Activated CD4-positive, alpha-beta T cell treated with anti-CD3 and anti-CD28 coated beads for 1 hour (primary cell): ENCODE measurements around the gene KCTD1.
A peak's percentile ranks its signal among the peaks of the same experiment; 100 is the strongest.

Source experiments
- DNase-seq: peaks from one replicate; pipeline ENCODE4 v3.0.0-alpha.2; 2020

The KCTD1 gene

DNA sequence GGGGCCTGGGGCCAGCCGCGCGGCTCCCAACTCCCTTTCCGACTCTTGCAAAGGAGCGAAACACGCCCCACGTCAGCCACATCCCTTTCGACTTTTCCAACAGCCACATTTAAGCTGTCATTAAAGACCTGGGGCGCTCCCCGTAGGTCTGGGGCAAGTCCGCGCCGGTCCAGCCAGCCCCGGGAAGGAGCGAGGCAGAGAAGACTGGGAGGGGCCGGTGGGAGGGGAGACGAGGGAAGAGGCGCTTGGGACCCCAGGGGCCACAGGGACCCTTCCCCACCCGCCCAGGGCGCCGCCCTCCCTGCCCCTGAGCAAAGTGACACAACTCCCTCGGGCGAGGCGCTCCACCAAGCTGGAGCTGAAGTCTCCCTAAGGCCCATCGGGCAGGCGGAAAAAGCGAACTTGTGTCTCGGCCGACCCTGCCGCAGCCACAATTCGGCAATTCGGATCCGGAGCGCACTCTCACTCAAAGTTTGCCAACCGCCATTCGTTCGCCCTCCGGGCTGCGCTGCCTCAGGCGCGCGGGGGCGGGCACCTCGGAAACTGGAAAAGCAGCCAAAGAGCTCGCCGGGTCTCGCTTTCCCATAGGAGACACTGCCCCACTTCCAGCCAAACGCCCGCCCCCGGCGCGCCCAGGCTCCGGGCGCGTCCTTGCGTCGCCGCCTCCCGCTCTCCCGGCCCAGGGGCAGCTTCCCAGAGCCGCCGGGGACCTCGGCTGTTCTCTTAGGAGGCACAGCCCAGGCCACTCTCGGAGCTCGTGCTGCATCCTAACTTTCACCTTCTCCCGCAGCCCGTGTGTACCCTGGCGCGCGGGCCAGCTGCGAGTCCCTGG is 1.1 kb upstream of the KCTD1 start:
- DNase-seq, result no peak

DNA sequence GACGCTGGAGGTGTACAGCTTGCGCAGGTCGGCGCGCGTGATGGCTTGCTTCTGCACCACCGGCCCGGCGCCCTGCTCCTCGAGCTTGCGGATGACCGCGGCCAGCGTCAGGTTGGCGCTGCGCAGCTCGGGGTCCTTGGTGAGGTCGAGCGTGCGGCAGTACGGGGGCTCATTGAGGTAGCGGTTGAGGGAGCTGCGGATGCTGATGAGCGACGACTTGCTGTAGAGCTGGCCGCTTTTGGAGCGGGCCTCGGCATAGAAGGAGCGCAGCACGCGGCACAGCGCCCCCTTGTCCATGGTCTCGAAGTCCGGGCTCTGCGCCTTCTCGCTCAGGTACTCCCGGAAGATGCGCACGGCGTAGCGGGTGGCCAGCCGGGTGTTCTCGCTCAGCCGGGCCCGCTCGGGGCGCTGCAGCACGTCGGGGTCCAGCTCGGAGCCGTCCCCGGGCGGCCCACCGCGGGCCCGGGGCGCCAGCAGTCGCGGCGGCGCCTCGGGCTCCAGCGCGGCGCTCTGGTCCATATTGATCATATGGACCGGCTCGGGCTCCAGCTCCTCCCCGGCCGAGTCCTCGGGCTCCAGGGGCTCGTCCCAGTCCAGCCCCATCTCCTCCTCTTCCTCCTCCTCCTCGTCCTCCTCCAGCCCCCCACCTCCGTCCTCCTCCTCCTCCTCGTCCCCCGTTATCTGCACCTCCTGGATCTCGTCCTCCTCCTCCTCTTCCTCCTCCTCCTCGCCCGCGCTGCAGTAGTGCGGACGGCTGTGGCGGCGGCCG is 523 bp downstream of the KCTD1 start:
- DNase-seq, result peak; percentile 32

DNA sequence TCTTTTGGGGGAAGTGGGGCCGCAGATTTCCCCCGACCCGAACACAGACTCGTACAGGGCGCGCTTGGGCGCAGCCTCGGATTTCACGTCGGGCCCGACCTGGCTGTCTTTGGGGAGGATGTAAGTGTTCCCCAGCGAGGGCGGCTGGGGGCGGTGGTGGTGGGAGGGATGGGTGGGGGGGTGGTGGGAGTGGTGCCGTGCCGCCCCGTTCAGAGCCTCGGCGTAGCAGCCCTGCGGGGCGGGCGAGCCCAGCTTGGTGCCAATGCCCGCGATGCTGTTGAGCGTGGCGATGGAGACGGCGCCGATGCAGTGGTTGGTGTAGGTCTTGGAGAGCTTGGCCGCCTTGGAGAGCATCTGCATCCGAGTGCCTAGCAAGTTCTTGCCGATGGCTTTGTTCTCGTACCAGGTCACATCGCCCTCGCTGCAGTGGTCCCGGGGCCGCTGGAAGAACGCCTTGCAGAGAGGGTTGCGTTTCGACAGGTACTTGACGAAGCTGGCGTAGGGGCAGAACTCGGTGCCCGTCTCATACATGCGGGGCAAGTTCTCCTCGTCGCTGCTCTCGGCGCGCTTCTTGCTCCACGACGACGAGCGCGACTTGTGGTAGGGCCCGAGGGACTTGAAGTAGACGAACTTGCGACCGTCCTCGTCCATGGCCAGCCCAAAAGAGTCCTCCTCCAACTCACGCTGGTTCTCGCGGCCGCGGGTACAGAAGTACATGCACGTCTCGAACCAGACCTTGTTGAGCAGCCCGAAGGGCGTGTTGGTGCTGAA is 1.3 kb downstream of the KCTD1 start:
- no peak for DNase-seq

DNA sequence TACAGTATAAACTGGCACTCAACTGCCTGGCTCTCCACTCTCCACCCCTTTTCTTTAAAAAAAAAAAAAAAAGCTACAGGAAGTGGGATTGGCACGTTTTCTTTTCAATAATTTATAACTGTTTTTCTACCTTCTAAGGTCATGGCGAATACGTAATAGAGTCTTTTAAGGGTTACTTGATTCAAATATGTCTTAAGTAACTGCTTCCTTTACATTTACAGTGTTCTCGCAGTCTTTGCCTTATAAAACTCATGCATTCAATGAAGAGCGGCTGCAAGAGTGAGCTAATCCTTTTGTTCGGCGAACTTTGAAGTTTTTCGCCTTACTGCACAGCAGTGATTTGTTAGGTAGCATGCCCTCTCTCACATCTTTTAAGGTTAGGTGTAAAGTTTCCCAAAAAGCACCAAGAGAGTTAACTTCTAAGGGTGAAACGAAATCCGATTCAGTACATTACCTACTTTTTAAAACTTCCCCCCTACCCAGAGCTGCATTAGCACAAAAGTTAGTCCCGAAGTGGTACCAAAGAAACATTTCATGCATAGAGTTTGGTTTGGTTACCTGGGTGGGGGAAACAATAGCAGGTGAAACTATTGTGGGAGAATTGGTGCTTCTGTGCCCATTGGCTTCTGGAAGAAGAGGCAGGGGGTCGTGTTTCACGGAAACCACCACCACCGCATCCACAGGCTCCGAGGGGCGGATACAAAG is 2.0 kb downstream of the KCTD1 start:
- DNase-seq, result no peak

DNA sequence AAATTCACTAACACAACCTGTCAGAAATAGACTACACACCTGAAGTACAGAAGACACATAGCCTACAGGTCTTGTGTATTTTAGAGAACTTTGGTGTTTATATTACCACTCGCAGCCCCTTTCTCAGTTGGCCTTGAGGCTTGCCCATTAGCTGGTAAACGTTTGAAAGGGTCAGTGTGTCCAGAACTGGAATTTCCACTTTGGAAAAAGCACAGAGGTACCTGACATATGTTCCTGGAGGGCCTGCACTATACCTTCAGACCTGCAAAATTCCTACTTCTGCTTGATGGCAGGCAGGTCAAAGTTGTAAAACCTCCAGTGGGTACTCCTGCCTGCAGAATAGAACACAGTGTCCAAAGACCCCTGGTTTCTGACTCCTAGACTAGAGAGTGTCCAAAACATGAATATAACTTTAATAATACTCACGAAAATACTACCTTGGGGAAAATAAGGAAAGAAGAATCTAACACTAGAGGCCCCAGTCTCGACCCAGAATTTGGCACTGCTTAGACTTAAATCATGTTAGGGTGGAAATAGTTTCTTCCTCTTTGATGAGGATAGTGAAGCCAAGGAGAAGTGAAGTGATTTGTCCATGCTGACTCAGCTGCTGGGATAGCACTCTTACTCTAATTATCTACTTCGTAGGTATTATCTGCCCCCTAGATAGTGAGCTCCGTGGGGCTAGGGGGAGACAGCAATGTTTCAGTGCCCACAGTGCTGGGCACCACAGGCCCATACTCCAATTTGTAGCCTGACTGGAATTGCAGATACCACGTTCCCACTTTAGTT is 2.8 kb downstream of the KCTD1 start:
- no peak for DNase-seq

DNA sequence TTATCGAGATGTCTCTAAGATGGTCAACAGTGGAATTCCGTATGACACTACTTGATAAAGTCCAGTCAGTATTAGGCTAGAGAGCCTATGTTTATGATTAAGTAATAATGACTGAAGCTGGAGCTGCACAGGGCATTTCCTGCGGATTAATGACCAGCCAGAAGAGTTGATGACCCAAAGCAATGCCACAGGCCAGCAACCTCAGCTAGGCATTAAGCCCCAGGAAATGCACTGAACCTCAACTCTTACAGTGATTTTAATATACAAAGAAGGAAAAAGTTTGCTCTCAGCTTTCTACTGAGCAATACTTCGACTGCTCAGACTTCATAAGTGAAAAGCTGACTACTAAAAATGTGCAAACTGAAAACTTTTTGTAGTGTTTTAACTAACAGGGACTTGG is 3.9 kb downstream of the KCTD1 start:
- DNase-seq, result no peak

DNA sequence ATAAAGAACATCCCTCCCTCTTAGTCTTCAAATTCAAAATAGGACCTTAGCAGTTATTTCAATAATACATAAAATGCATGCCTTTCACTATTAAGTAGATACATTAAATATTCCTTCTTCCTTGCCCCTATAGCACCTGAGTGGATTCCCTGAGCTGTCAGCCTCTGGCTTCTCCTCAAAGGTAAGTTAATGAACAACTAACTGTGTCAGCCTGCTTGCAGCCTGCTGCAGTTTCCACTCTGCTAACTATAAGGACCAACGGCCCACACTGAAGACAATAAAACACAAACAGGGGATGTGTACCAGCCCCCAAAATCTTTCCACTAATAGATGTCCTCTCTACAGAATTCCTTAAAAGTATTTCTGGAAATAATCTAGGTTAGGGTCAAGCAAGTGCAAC is 5.0 kb downstream of the KCTD1 start:
- no peak for DNase-seq

DNA sequence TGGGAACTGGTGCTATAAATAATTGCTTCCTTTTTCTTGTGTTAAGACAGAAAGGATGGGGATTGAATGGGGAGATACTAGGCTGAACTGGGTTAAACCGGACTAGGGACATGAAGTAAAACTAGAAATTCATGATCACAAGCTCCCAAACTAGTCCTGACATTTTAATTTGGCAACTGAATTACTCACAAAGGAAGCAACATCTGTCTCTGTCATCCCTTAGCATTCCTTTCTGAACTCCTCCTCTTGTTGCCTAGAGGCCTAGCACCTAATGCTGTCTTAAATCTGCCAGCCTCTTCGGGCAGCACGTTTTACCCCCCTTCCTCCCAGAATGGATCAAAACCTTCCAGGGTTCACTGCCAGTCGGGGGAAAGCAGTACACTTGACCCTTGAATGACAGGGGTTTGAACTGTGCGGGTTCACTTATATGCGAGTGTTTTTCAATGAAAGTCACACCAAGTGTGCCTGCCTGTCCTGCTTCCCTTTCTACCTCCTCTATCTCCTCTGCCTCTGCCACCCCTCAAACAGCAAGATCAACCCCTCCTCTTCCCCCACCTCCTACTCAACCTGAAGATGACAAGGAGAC is 8.2 kb downstream of the KCTD1 start:
- DNase-seq, result no peak

DNA sequence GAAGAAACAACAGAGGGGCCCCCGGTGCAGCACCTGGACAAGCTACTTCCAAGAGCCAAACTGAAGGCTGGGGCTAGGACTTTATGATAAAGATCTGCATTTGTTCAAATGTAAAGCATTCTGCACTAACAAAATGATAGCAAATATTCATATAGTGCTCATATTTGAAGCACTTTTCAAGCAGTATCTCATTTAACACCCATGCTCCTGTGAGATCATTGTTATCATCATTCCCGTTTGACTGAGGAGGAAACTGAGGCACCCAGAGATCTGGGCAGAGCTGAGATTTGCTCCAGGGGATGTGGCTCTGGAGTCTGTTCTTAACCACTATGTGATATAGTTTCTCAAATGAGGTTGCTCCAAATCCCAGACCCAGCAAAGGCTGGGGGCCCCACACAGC is 9.8 kb downstream of the KCTD1 start:
- DNase-seq, result no peak

DNA sequence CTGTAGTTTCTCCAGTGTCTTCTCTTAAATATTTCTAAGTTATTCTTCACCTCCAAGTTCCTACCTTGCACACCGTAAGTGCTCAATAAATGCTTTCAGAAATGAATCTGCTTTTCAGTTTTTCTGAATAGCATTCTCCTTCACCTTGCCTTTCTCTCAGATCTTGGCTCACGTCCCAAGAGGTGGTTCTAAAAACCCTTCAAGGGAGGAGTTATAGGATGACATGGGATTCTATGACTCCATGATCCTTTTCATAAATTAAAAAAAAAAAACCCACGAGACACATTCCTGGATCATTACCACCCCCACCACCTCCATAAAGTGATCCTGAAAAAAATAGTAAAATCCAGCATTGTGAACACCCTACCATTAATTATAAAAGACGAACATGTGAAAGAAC is 11.7 kb downstream of the KCTD1 start:
- DNase-seq, result no peak

DNA sequence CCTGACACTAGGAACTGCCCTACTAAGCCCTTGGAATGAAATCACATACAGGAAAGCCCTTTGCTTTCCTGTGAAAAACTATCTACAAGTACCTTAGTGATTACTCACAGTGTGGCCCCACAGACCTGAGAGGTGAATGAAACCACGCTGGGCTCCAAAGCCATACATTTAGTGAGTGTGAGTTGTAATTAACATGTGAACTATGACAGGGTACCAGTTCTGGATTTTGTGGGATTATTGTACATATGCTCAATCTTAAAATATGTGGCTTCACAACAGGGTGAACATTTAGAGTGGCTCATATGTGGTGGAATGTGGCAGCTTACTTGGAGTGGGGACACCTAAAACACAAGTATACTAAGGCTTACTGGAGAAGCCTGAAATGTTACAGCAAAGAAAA is 12.3 kb downstream of the KCTD1 start:
- no peak for DNase-seq

DNA sequence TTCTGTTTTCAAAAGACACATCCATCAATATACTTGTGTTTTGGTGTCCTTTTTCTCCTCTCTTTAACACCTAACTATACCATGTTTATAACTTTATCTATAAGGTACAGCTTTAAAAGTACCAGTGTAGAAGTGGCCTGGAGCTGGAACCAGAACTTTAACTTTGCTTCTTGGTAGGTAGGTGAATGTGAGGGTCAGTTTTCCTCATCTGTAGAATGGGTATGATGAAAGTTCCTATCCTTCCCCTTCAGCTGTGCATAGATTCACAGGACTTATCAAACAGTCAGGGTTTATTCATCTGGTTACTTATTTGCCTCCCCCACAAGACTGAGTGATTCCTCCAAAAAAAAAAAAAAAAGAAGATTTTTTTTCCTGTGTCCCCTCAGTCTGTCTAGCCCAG is 12.7 kb downstream of the KCTD1 start:
- no peak for DNase-seq

DNA sequence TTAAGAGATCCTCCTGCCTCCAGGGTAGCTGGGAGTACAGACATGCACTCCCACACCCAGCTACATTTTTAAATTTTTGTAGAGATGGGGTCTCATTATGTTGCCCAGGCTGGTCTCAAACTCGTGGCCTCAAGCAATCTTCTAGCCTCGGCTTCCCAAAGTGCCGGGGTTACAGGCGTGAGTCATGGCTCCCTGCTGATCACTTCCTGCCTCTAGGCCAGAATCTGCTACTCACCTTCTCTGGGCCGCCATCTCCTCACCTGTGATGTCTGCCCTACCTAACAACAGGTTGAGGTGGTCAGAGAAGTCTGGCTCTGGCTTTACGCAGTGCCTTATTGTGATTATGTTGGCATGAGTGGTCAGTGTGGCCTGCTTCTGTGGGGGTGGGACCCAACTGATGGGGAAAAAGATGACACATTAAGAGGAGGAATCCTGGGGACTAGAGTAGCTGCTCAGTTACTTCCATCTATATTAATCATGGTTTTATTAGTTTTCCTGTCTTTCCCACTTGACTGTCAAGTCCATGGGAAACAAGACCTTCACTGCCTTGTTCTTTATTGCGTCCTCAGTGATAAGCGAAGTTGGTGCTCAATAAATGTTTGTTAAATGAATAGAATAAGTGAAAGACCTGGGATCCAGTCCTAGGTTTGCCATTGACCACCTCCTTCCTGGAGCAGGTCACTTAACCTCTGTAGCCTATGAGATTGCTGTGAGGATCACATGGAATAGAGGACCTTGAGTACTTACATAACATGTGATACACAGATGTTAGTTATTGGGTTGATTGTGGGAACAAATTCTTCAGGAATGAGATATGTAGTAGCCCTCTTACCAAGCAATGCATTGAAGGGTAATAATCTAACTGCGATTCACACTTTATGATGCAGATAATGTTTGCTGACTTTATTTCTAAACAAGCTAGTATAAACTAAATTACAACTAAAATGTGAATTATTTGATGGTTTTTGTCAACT is 15.7 kb downstream of the KCTD1 start:
- no peak for DNase-seq

DNA sequence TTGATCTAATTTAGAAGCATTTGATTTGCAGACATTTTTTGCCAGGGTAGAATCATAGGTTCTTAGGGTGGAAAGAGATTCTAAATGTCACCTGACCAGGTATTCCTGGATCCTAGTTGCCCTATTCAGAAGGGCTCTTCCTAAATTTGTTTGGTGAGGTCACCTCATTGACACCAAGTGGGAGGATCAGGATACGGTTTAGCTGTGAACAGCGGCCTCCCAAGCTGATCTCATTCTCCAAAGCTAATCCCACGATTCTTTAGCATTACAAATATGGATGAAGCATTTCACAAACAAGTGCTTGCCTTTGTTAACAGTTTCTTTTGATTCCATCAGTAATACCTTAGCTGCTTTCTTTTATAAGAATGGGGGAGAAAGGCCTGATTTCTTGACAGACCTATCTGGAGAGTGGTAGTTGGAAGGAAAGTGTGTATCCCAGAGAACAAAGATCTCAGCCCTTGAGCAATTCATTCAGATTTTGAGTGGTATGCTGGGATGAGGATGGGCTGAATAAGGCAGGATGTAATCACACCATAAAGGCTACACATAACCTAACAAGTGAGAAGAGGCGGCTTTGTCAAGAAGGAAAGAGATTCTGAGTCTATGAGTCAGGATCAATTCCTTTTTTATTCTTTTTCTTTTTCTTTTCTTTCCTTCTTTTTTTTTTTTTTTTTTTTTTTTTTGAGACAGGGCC is 16.6 kb downstream of the KCTD1 start:
- DNase-seq, result no peak

DNA sequence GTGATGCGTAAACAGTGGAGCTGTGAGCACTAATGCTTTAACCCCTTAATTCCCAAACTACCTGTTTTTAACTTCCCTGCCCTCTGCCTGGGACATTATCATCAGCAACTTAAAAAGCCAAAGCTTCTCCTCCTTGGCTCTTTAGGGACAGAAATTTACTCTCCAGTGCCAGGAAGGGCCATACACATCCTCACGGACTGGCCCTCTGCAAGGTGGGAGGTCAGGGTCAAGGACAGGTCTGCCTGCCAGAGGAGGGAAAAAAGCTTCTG is 21.5 kb downstream of the KCTD1 start:
- DNase-seq, result no peak

DNA sequence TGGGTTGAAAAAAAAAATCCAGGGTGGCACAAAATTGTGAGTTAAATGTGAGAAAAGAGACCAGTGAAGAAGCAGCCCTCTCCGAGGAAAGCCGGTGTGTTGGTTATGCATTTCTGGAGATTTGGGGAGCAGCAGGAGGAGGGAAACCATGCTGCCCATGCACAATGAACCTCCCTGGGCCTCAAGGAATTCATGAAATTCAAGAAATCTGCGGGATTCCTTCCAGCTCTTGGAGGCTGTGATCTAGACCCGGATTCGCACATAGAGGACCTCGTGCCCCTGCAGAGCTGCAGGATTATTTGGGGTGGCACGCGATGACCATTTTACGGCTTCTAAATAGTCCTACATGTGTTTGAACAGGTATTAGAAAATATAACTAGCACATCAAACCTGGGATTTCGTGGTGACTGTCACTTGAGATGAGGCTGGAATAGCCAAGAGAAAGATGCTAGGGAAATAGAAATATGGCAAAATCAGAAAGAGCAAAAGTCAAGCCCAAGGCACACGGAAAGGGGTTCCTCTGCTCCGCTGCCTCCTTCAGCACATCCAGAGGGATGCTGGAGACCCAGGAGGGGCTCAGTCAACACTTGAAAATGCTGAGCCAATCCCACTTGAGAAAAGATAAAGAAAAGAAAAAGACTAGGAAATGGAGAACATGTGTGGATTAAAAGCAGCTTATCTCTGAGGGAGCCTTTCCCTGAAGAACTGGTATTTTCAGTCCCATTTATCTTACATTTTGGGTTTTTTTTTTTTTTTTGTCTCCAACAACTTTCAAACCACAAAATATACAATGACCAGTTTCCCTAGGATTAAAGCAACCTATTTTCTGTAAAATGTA is 22.0 kb downstream of the KCTD1 start:
- DNase-seq, result no peak

DNA sequence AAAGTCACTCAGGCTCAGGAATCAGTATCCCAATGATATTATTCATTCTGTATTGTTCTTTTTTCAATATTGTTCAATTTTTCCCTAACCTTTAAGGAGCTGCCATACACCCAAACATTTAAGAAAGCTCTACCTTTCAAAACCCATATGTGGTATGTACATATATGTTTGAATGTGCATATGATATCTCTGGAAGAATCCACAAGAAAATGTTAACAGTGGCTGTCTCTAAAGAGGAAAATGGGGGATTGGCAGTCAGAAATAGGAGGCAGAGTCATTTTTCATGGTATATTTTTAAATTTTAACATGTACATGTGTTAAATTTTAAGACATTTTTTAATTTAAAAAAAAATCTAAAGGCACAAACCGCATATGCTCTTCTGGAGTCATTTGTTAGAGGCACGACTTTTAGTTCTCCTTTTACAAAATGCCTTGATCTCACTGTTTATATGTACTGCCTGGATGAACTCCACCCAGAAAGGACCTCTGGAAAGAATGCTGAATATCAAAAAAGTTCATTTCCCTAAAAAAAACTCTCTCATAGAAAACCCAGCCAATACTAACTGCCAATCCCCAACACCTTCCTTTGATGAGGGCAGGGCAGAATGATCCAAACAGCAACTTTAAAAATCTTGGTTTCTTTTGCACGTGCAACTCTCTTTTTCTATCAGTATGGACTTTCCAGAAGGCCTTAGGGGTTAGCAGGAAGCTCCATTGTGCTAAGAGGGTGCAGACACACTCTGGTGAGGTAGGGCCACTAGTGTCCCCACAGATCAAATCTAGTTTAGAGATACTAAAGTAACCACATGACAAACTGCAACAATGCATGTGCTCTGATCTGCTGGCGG is 23.6 kb downstream of the KCTD1 start:
- DNase-seq, result no peak

DNA sequence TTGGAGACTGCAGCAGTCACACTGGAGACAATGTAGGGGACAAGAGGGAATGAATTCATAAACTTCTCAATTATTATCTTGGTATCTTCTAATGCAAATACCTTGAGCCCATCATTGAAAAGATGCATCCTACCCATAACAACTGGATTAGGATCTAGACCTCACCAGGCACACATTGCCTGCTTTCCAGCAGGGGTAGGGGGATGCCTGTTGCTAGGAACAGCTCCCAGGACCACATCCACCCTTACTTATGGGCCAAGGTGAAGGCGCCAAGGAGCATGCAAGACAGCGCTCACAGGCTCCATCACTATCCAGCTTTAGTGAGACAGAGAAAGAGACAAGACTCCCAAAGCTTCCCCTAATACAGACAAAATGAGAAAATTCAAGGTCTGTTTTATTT is 24.4 kb downstream of the KCTD1 start:
- no peak for DNase-seq
